Liver (tissue), 3 donors: Measurements from ENCODE around the gene YIPF4.

Experiments used
- RAD21 ChIP-seq, 2 donors: IDR thresholded peaks; 2 replicates each; pipeline ENCODE4 v1.6.1; 2016; ENCODE audit warnings: antibody characterized with exemption in 2 of 2, mild to moderate bottlenecking in 2 of 2
- TF ChIP-seq, protein P1 (sequence below): fragments of 150-350 bp; IDR thresholded peaks from 2 replicates; pipeline ENCODE4 v1.5.1; 2017; ENCODE audit warnings: improper control_type of control experiment, low read depth, low read length; ENCODE audit not compliant: missing input control
- TF ChIP-seq, protein P2 (sequence below): IDR thresholded peaks from 2 replicates; pipeline ENCODE4 v1.6.1; 2016; ENCODE audit warnings: antibody characterized with exemption
- donor health status: healthy.
- donor health status: healthy.

GRCh38 chr2:32342801-32343200 is 65.1 kb downstream of the YIPF4 start:
- TF ChIP-seq, protein P1, sequence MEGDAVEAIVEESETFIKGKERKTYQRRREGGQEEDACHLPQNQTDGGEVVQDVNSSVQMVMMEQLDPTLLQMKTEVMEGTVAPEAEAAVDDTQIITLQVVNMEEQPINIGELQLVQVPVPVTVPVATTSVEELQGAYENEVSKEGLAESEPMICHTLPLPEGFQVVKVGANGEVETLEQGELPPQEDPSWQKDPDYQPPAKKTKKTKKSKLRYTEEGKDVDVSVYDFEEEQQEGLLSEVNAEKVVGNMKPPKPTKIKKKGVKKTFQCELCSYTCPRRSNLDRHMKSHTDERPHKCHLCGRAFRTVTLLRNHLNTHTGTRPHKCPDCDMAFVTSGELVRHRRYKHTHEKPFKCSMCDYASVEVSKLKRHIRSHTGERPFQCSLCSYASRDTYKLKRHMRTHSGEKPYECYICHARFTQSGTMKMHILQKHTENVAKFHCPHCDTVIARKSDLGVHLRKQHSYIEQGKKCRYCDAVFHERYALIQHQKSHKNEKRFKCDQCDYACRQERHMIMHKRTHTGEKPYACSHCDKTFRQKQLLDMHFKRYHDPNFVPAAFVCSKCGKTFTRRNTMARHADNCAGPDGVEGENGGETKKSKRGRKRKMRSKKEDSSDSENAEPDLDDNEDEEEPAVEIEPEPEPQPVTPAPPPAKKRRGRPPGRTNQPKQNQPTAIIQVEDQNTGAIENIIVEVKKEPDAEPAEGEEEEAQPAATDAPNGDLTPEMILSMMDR: no peak
- TF ChIP-seq, protein P2, sequence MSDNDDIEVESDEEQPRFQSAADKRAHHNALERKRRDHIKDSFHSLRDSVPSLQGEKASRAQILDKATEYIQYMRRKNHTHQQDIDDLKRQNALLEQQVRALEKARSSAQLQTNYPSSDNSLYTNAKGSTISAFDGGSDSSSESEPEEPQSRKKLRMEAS: no peak
- no peak for TF ChIP-seq RAD21 (IDR thresholded peaks at IDR 0.05)
